Astrocyte (in vitro differentiated cells and primary cell): ENCODE measurements around the gene CYP4F3.

ENCODE experiments used
- EZH2 ChIP-seq: IDR thresholded peaks from 2 replicates; pipeline ENCODE4 v1.6.1; 2012; ENCODE audit warnings: mild to moderate bottlenecking, low read length, inconsistent platforms; ENCODE audit not compliant: insufficient read depth
- TF ChIP-seq, protein P1 (sequence below): IDR thresholded peaks from 2 replicates; pipeline ENCODE4 v1.5.1; 2011; ENCODE audit warnings: low read depth, mild to moderate bottlenecking, inconsistent platforms, low read length, moderate library complexity; ENCODE audit not compliant: insufficient read depth

DNA sequence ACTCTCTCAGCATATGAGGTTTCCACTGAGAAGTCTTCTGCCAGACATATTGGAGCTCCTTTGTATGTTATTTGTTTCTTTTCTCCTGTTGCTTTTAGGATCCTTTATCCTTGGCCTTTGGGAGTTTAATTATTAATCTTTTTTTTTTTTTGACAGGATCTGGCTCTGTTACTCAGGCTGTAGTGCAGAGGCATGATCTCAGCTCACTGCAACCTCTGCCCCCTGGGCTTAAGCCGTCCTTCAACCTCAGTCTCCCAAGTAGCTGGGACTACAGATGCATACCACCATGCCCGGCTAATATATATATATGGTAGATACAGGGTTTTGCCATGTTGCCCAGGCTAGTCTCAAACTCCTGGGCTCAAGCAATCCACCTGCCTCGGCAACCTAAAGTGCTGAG, 6.6 kb upstream of the CYP4F3 start:
- TF ChIP-seq, protein P1, sequence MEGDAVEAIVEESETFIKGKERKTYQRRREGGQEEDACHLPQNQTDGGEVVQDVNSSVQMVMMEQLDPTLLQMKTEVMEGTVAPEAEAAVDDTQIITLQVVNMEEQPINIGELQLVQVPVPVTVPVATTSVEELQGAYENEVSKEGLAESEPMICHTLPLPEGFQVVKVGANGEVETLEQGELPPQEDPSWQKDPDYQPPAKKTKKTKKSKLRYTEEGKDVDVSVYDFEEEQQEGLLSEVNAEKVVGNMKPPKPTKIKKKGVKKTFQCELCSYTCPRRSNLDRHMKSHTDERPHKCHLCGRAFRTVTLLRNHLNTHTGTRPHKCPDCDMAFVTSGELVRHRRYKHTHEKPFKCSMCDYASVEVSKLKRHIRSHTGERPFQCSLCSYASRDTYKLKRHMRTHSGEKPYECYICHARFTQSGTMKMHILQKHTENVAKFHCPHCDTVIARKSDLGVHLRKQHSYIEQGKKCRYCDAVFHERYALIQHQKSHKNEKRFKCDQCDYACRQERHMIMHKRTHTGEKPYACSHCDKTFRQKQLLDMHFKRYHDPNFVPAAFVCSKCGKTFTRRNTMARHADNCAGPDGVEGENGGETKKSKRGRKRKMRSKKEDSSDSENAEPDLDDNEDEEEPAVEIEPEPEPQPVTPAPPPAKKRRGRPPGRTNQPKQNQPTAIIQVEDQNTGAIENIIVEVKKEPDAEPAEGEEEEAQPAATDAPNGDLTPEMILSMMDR = no peak
- no peak for TF ChIP-seq EZH2
